A549 (cell line): ENCODE data around the gene SRGAP1. TPM values are rescaled to one million over a fixed set of nuclear protein-coding genes. Genes with fewer than 3 reads are reported as not detected.

Source experiments
- ATAC-seq, 2 experiments: fragments of 200-7000 bp in 1 of 2; fragments of >200 bp in 1 of 2; cut with Nextera tagmentation in 1 of 2; cut with Tn5 transposase in 1 of 2; 3 replicates each; pipeline versions ENCODE4 v1.8.0 to v1.9.1; 2018 to 2020; ENCODE audit warnings: mild to moderate bottlenecking in 1 of 2, moderate library complexity in 1 of 2
- CTCF ChIA-PET: fragments of 300-600 bp; sonication (Branson Sonifier 250); formaldehyde crosslinking; extraction: SDS; loops from one replicate; lab custom pipeline; 2021; ENCODE audit warnings: antibody characterized with exemption, inconsistent platforms; lab: Yijun Ruan, JAX
- POLR2A ChIA-PET: fragments of 350-600 bp; formaldehyde crosslinking; extraction: SDS; loops from one replicate; lab custom pipeline; 2021; ENCODE audit warnings: antibody characterized with exemption, inconsistent platforms; lab: Yijun Ruan, JAX
- DNase-seq, 2 experiments: peaks; one replicate each; pipeline versions ENCODE4 v3.0.0 to v3.0.0-alpha.2; 2011 to 2016; ENCODE audit warnings: low read depth in 1 of 2, low spot score in 1 of 2
- FAIRE-seq: peaks from 2 replicates; lab custom pipeline; 2011; peaks lifted over from hg19 to GRCh38; lab: Jason Lieb, UNC
- H3K27ac ChIP-seq, 2 experiments: fragments of >200 bp; sonication (Bioruptor Twin); formaldehyde crosslinking; 3 replicates each; pipeline ENCODE4 v1.5.1; 2016 to 2017
- H3K4me1 ChIP-seq: fragments of >200 bp; sonication (Bioruptor Twin); formaldehyde crosslinking; 3 replicates; pipeline ENCODE4 v1.6.1; 2016
- H3K4me2 ChIP-seq: fragments of >200 bp; sonication (Bioruptor Twin); formaldehyde crosslinking; 3 replicates; pipeline ENCODE4 v1.6.1; 2016
- H3K4me3 ChIP-seq: fragments of >200 bp; sonication (Bioruptor Twin); formaldehyde crosslinking; 3 replicates; pipeline ENCODE4 v1.5.1; 2016
- H3K9me3 ChIP-seq: fragments of >200 bp; sonication (Bioruptor Twin); formaldehyde crosslinking; 3 replicates; pipeline ENCODE4 v1.6.1; 2016
- ATOH8 ChIP-seq: fragments of 250-450 bp; sonication (Bioruptor Pico); IDR thresholded peaks from 2 replicates; pipeline ENCODE4 v1.5.0; 2020; ENCODE audit warnings: low read depth, mild to moderate bottlenecking, moderate library complexity
- CBX2 ChIP-seq: fragments of 200-600 bp; sonication (generic); IDR thresholded peaks from 2 replicates; pipeline ENCODE4 v1.6.1; 2016; ENCODE audit warnings: low read depth, mild to moderate bottlenecking, borderline replicate concordance
- CBX8 ChIP-seq: fragments of 200-600 bp; sonication (generic); IDR thresholded peaks from 2 replicates; pipeline ENCODE4 v1.6.1; 2016
- CEBPB ChIP-seq, 2 experiments: fragments of >200 bp in 1 of 2; sonication (Bioruptor Twin) in 1 of 2; formaldehyde crosslinking in 1 of 2; IDR thresholded peaks; 2 replicates each; pipeline ENCODE4 v1.6.1; 2012 to 2016
- CHD4 ChIP-seq: fragments of 200-600 bp; sonication (generic); IDR thresholded peaks from 2 replicates; pipeline ENCODE4 v1.6.1; 2016; ENCODE audit warnings: antibody characterized with exemption, mild to moderate bottlenecking, borderline replicate concordance
- EHF ChIP-seq: fragments of 250-450 bp; sonication (Bioruptor Pico); IDR thresholded peaks from 2 replicates; pipeline ENCODE4 v1.5.0; 2020; ENCODE audit warnings: mild to moderate bottlenecking
- FOSL2 ChIP-seq, 2 experiments: fragments of 450-650 bp in 1 of 2; fragments of >200 bp in 1 of 2; sonication (Bioruptor Twin) in 1 of 2; formaldehyde crosslinking; IDR thresholded peaks; 2 replicates each; pipeline versions ENCODE4 v1.5.0 to v1.6.1; 2016 to 2020; ENCODE audit warnings: mild to moderate bottlenecking in 1 of 2, moderate library complexity in 1 of 2
- FOXS1 ChIP-seq: fragments of 250-450 bp; sonication (Bioruptor Pico); IDR thresholded peaks from 2 replicates; pipeline ENCODE4 v1.5.0; 2020; ENCODE audit warnings: mild to moderate bottlenecking, moderate library complexity
- GATA3 ChIP-seq: IDR thresholded peaks from 2 replicates; pipeline ENCODE4 v1.6.1; 2012; ENCODE audit warnings: borderline replicate concordance
- HOXB5 ChIP-seq: fragments of 250-450 bp; sonication (Bioruptor Pico); IDR thresholded peaks from 2 replicates; pipeline ENCODE4 v1.5.0; 2020; ENCODE audit warnings: mild to moderate bottlenecking, moderate library complexity
- MAFK ChIP-seq: fragments of 450-650 bp; IDR thresholded peaks from 2 replicates; pipeline ENCODE4 v1.6.1; 2014; ENCODE audit not compliant: partially characterized antibody
- MAX ChIP-seq: IDR thresholded peaks from 2 replicates; pipeline ENCODE4 v1.6.1; 2012
- NR3C1 ChIP-seq: fragments of >200 bp; sonication (Bioruptor Twin); formaldehyde crosslinking; IDR thresholded peaks from 3 replicates; pipeline ENCODE4 v1.6.1; 2017
- PBX3 ChIP-seq: IDR thresholded peaks from 2 replicates; pipeline ENCODE4 v1.6.1; 2012
- PHF8 ChIP-seq: fragments of 200-600 bp; sonication (generic); IDR thresholded peaks from 2 replicates; pipeline ENCODE4 v1.6.1; 2016; ENCODE audit warnings: low read depth, mild to moderate bottlenecking, antibody characterized with exemption, moderate library complexity, borderline replicate concordance
- POLR2AphosphoS2 ChIP-seq: conservative IDR thresholded peaks from 2 replicates; pipeline ENCODE4 v1.6.1; 2012; ENCODE audit warnings: low read length, improper control_type of control experiment, inconsistent platforms
- RAD21 ChIP-seq, 2 experiments: fragments of >200 bp in 1 of 2; sonication (Bioruptor Twin) in 1 of 2; formaldehyde crosslinking in 1 of 2; IDR thresholded peaks in 1 of 2; conservative IDR thresholded peaks in 1 of 2; 2 replicates in 1 of 2; 3 replicates in 1 of 2; pipeline ENCODE4 v1.6.1; 2012 to 2018; ENCODE audit warnings: inconsistent platforms in 1 of 2
- RCOR1 ChIP-seq: fragments of 150-350 bp; IDR thresholded peaks from 2 replicates; pipeline ENCODE4 v1.6.1; 2014; ENCODE audit warnings: antibody characterized with exemption, low read length, low read depth
- REST ChIP-seq: fragments of 200-600 bp; sonication (generic); IDR thresholded peaks from 2 replicates; pipeline ENCODE4 v1.6.1; 2016; ENCODE audit warnings: antibody characterized with exemption, mild to moderate bottlenecking, moderate library complexity
- RNF2 ChIP-seq: fragments of 200-600 bp; sonication (generic); IDR thresholded peaks from 2 replicates; pipeline ENCODE4 v1.6.1; 2016; ENCODE audit warnings: low read depth, mild to moderate bottlenecking, antibody characterized with exemption, moderate library complexity, borderline replicate concordance
- SREBF2 ChIP-seq: fragments of 450-650 bp; IDR thresholded peaks from 2 replicates; pipeline ENCODE4 v1.6.1; 2014; ENCODE audit warnings: mild to moderate bottlenecking, moderate library complexity
- ZC3H11A ChIP-seq: fragments of 450-650 bp; IDR thresholded peaks from 2 replicates; pipeline ENCODE4 v1.6.1; 2014; ENCODE audit warnings: antibody characterized with exemption, mild to moderate bottlenecking
- ZSCAN20 ChIP-seq: fragments of 250-450 bp; sonication (Bioruptor Pico); IDR thresholded peaks from 2 replicates; pipeline ENCODE4 v1.8.0; 2022; ENCODE audit warnings: mild to moderate bottlenecking, moderate library complexity
- WGBS: methylation state at CpG from one replicate; pipeline ENCODE4 v1.1.6; 2017; ENCODE audit errors: missing lambda C conversion rate; 5-methylcytosine and 5-hydroxymethylcytosine counted together
- polyA plus RNA-seq, 4 experiments: library from polyadenylated mRNA; depleted of rRNA in 3 of 4; stranded (reverse); fragments of >200 nt; fragmentation: RNase III in 1 of 4; extraction: RNeasy Plus Mini Kit Qiagen cat#74134 plus additional on column Dnase treatment in 1 of 4; gene quantifications; 2 replicates in 3 of 4; 3 replicates in 1 of 4; pipeline ENCODE4 v1.2.3, GENCODE V29; 2011 to 2017
- TF ChIP-seq, protein P1 (sequence below): fragments of >200 bp; sonication (Bioruptor Twin); formaldehyde crosslinking; IDR thresholded peaks from 2 replicates; pipeline ENCODE4 v1.6.1; 2016
- TF ChIP-seq, protein P2 (sequence below): fragments of >200 bp; sonication (Bioruptor Twin); formaldehyde crosslinking; IDR thresholded peaks from 3 replicates; pipeline ENCODE4 v1.5.1; 2016

SRGAP1 gene
- polyA plus RNA-seq, 2 of the 4 experiments (the other 2 are of a cell fraction), result 7.9 to 22.9 TPM

- DNase-seq (no peak), ATAC-seq (no peak), FAIRE-seq (no peak)
- ChIA-PET CTCF (interaction anchor here (0.6 to 1.7 kb wide), 5 partner anchors 13 to 289 kb away, joined by 3 read pairs; no protein-coding TSS in a partner anchor), POLR2A (no interaction called here)
- peak overlapping the region; percentile 8; the same call in 1 of the 3 replicates for H3K4me2 ChIP-seq
- H3K27ac ChIP-seq, result peak overlapping the region in 1 of 2 experiments; percentile 54; a peak in 1 of 6 replicates
- TF ChIP-seq REST (no peak), CEBPB (IDR thresholded peaks at IDR 0.05) (no peak), PBX3 (no peak), CBX2 (no peak), POLR2AphosphoS2 (no peak), PHF8 (no peak), FOXS1 (no peak), GATA3 (no peak), FOSL2 (IDR thresholded peaks at IDR 0.05) (no peak), FOSL2 (CRISPR knock-in tag; IDR thresholded peaks at IDR 0.05) (no peak), RNF2 (no peak)
- H3K4me1 ChIP-seq, result peaks cover 36% of the 10 kb centered on the region
- no peak overlapping the region for H3K4me3 ChIP-seq
- WGBS, result 86% methylated on average over 2 of the region's 2 CpGs
- H3K9me3 ChIP-seq, result no peaks in the 10 kb centered on the region
These were observed 122.1 kb downstream of the SRGAP1 start for GRCh38 chr12:63966606-63966975.

DNA sequence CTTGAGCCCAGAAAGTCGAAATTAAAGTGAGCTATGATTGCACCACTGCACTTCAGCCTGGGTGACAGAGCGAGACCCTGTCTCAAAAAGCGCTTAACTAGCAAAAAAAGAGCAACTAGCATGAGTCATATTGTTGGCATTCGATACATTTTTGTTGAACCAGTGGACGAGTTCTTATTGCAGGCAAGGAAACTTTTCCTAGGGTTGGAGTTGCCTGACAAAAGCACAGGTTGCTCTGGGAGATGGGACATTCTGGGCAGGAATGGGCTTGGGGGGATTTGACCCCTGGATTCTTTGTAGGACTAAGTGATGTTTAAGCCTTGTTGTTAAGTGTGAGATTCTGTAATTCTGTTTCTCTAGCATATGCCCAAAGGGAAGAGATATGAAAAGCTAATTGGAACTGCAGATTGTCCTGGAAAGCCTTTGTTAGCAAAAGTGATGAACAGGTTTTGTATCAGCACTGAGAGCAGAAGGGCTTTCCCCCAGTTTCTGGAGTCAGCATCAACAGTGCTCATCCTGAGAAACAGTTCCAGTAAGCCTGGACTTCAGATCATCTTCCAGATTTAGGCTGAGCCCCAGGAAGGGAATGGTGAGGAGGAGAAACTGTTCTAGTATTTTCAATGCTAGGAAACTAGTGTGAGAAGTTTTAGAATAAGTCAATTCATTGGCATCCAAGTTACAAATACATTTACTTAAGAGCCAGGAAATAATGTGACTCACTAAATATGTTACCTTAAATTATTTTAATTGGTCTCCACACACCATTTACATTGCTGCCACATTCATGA lies 123.1 kb downstream of the SRGAP1 start:
- CTCF ChIA-PET, result interaction anchor here (1.0 to 1.7 kb wide), 2 partner anchors 12 to 269 kb away, joined by 3 read pairs; no protein-coding TSS in a partner anchor
- Histone ChIP-seq H3K27ac (peak overlapping the region in 1 of 2 experiments; percentile 54; a peak in 3 of 6 replicates), H3K4me1 (peaks cover 36% of the 10 kb centered on the region), H3K4me3 (no peak overlapping the region)
- FAIRE-seq (no peak), ATAC-seq (peak in 1 of 2 experiments; percentile 42; a peak in 2 of 6 replicates)
- WGBS, result 64% methylated on average over 5 of the region's 5 CpGs
- TF ChIP-seq NR3C1, result no peak
- TF ChIP-seq, protein P1, sequence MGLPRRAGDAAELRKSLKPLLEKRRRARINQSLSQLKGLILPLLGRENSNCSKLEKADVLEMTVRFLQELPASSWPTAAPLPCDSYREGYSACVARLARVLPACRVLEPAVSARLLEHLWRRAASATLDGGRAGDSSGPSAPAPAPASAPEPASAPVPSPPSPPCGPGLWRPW, result no peak
- TF ChIP-seq ZSCAN20, result no peak
- TF ChIP-seq HOXB5 (CRISPR knock-in tag), result no peak
- no peak for TF ChIP-seq FOSL2 (IDR thresholded peaks at IDR 0.05)
- peak; percentile 61 for TF ChIP-seq FOSL2 (CRISPR knock-in tag; IDR thresholded peaks at IDR 0.05)
- peak; percentile 95 for TF ChIP-seq MAFK
- TF ChIP-seq, all 56 proteins: peak for 2
- DNase-seq, result no peak
- Histone ChIP-seq H3K4me2 (peak overlapping the region; percentile 8; the same call in 2 of the 3 replicates), H3K9me3 (no peaks in the 10 kb centered on the region)
- POLR2A ChIA-PET, result no interaction called here

GRCh38 chr12:63968673-63969072 lies 124.2 kb downstream of the SRGAP1 start:
- Histone ChIP-seq H3K27ac (no peak overlapping the region), H3K4me3 (no peak overlapping the region), H3K4me1 (peaks cover 33% of the 10 kb centered on the region), H3K4me2 (no peak overlapping the region), H3K9me3 (no peaks in the 10 kb centered on the region)
- CTCF ChIA-PET, result interaction anchor here (0.6 to 1.5 kb wide), 3 partner anchors 40 to 123 kb away, joined by 3 read pairs; no protein-coding TSS in a partner anchor
- WGBS, result 92% methylated on average over 6 of the region's 6 CpGs
- peak in 1 of 2 experiments; percentile 31; a peak in 2 of 6 replicates for ATAC-seq
- POLR2A ChIA-PET, result interaction anchor here (0.6 kb wide), 1 partner anchor 10 kb away, joined by 9 read pairs; no protein-coding TSS in a partner anchor
- DNase-seq, result no peak
- no peak for FAIRE-seq
- no peak for TF ChIP-seq RCOR1
- TF ChIP-seq ATOH8 (CRISPR knock-in tag), result no peak
- no peak for TF ChIP-seq CBX8
- no peak for TF ChIP-seq CHD4
- no peak for TF ChIP-seq RAD21 (conservative IDR thresholded peaks at IDR 0.05 in 1 of 2, IDR thresholded peaks at IDR 0.05 in 1 of 2)
- TF ChIP-seq ZC3H11A, result no peak
- no peak for TF ChIP-seq EHF
- TF ChIP-seq MAX, result no peak
- TF ChIP-seq CBX2, result no peak
- TF ChIP-seq, protein P2, sequence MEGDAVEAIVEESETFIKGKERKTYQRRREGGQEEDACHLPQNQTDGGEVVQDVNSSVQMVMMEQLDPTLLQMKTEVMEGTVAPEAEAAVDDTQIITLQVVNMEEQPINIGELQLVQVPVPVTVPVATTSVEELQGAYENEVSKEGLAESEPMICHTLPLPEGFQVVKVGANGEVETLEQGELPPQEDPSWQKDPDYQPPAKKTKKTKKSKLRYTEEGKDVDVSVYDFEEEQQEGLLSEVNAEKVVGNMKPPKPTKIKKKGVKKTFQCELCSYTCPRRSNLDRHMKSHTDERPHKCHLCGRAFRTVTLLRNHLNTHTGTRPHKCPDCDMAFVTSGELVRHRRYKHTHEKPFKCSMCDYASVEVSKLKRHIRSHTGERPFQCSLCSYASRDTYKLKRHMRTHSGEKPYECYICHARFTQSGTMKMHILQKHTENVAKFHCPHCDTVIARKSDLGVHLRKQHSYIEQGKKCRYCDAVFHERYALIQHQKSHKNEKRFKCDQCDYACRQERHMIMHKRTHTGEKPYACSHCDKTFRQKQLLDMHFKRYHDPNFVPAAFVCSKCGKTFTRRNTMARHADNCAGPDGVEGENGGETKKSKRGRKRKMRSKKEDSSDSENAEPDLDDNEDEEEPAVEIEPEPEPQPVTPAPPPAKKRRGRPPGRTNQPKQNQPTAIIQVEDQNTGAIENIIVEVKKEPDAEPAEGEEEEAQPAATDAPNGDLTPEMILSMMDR, result no peak
- TF ChIP-seq SREBF2, result no peak
